MM.1S (cell line): ENCODE data around the gene SHISA9.

Experiments used
- CTCF ChIP-seq: fragments of 300-600 bp; sonication (generic); IDR thresholded peaks from 2 replicates; pipeline ENCODE4 v1.5.1; 2016; ENCODE audit warnings: antibody characterized with exemption, low read length, mixed read lengths
- EZH2 ChIP-seq: fragments of 300-600 bp; sonication (generic); optimal IDR thresholded peaks from 2 replicates; pipeline ENCODE3; 2017; ENCODE audit warnings: low read depth, mild to moderate bottlenecking, antibody characterized with exemption, low read length, mixed read lengths

DNA sequence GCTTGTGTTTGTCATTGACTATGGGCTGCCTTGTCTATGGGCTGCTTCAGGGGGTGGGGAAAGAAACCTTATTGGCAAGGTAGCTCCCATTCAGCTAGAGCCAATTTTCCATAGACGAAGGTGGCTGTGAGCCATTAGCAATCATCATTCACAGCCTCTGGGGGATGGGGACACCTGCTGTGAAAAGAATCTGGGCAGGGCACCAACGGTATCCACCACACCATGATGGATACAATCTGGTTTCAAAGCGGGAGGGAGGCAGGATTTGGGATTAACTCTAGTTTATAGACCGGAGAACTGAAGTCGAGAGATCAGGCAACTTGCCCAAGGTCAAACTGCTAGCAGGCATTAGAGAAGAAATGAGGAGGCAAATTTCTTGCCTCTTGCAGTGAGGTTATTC is 182.3 kb downstream of the SHISA9 start:
- no peak for TF ChIP-seq EZH2
- TF ChIP-seq CTCF: no peak
